Stomach (tissue), 4 donors: ENCODE measurements around the gene PRKN.

Source experiments
- CTCF ChIP-seq, 7 experiments: fragments of 450-650 bp in 4 of 7; fragments of 200-600 bp in 3 of 7; sonication (generic) in 3 of 7; IDR thresholded peaks; one replicate each; pipeline ENCODE4 v1.5.1; 2016 to 2019; ENCODE audit warnings: antibody characterized with exemption in 7 of 7, control low read depth in 2 of 7, mild to moderate bottlenecking in 1 of 7
- EP300 ChIP-seq: sonication (generic); formaldehyde crosslinking; IDR thresholded peaks from one replicate; pipeline ENCODE4 v1.6.1; 2017; ENCODE audit warnings: antibody characterized with exemption
- POLR2A ChIP-seq, 4 donors: fragments of 450-650 bp; IDR thresholded peaks; one replicate each; pipeline ENCODE4 v1.6.1; 2016; ENCODE audit warnings: antibody characterized with exemption in 4 of 4, control low read depth in 2 of 4, mild to moderate bottlenecking in 1 of 4, moderate library complexity in 1 of 4
- POLR2AphosphoS5 ChIP-seq, 3 donors: sonication (generic); formaldehyde crosslinking; IDR thresholded peaks; one replicate each; pipeline ENCODE4 v1.6.1; 2016; ENCODE audit warnings: antibody characterized with exemption in 3 of 3

GRCh38 chr6:162710419-162710818, 17.1 kb downstream of the PRKN start:
- TF ChIP-seq CTCF (IDR thresholded peaks at IDR 0.05) (no peak), POLR2AphosphoS5 (IDR thresholded peaks at IDR 0.05) (no peak), POLR2A (IDR thresholded peaks at IDR 0.05) (no peak), EP300 (no peak)
